PFSK-1 (cell line): Measurements from ENCODE around the gene AKIRIN2.

Source experiments
- POLR2AphosphoS5 ChIP-seq: IDR thresholded peaks from 2 replicates; pipeline ENCODE4 v1.6.1; 2012; ENCODE audit warnings: low read depth, mild to moderate bottlenecking, control low read depth, low read length, moderate library complexity
- REST ChIP-seq, 2 experiments: IDR thresholded peaks; 2 replicates each; pipeline versions ENCODE4 v1.6.1 to v1.8.0; 2011 to 2012; ENCODE audit warnings: low read depth in 2 of 2, low read length in 2 of 2, control low read depth in 1 of 2, inconsistent platforms in 1 of 2, mild to moderate bottlenecking in 1 of 2, moderate library complexity in 1 of 2; ENCODE audit not compliant: insufficient read depth in 1 of 2
- SIN3A ChIP-seq: IDR thresholded peaks from 2 replicates; pipeline ENCODE4 v1.6.1; 2012; ENCODE audit warnings: mild to moderate bottlenecking, low read length, moderate library complexity, borderline replicate concordance; ENCODE audit not compliant: insufficient read depth
- TAF1 ChIP-seq: IDR thresholded peaks from 2 replicates; pipeline ENCODE4 v1.6.1; 2012; ENCODE audit warnings: low read length, control low read depth, borderline replicate concordance; ENCODE audit not compliant: insufficient read depth

GRCh38 chr6:87723170-87724078, 21.4 kb upstream of the AKIRIN2 start:
- TF ChIP-seq REST (IDR thresholded peaks at IDR 0.05; ENCODE audit: insufficient read depth in 1 of 2, low read depth in 2 of 2, low read length in 2 of 2) (no peak), TAF1 (no peak), POLR2AphosphoS5 (no peak), SIN3A (no peak)
